ENCODE measurements around the gene SENP3.
A peak's percentile ranks its signal among the peaks of the same experiment; 100 is the strongest.

The SENP3 gene

GRCh38 chr17:7575481-7575883 is 13.8 kb downstream of the SENP3 start:
- no peak for FAIRE-seq

GRCh38 chr17:7575959-7576358 is 14.2 kb downstream of the SENP3 start:
- DNase-seq (ENCODE audit: extremely low spot score, insufficient read length, low read depth) (no peak), FAIRE-seq (no peak)

More at GRCh38 chr17:7575481-7575883, 13.8 kb downstream of the SENP3 start:
- DNase-seq (ENCODE audit: extremely low spot score, insufficient read length, low read depth) = no peak

DNA sequence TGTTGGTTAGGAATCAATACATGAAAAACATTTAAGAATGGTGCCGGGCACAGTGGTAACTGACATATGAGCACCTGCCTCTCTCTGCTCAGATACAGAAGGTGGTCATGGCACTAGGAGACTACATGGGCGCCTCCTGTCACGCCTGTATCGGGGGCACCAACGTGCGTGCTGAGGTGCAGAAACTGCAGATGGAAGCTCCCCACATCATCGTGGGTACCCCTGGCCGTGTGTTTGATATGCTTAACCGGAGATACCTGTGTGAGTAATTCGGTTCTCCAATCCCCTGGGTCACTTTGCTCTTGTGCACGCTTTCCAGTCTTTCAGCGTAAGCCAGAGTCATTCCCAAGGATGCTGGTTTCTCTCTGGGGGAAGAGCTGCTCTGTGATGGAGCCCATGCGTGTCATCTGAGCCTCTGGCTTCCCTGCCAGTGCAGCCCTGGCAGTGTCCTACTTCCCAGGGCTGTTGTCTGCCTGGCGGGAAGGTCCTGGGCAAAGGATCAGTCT is 14.8 kb downstream of the SENP3 start:
- FAIRE-seq = no peak
- no peak for DNase-seq (ENCODE audit: extremely low spot score, insufficient read length, low read depth)

DNA sequence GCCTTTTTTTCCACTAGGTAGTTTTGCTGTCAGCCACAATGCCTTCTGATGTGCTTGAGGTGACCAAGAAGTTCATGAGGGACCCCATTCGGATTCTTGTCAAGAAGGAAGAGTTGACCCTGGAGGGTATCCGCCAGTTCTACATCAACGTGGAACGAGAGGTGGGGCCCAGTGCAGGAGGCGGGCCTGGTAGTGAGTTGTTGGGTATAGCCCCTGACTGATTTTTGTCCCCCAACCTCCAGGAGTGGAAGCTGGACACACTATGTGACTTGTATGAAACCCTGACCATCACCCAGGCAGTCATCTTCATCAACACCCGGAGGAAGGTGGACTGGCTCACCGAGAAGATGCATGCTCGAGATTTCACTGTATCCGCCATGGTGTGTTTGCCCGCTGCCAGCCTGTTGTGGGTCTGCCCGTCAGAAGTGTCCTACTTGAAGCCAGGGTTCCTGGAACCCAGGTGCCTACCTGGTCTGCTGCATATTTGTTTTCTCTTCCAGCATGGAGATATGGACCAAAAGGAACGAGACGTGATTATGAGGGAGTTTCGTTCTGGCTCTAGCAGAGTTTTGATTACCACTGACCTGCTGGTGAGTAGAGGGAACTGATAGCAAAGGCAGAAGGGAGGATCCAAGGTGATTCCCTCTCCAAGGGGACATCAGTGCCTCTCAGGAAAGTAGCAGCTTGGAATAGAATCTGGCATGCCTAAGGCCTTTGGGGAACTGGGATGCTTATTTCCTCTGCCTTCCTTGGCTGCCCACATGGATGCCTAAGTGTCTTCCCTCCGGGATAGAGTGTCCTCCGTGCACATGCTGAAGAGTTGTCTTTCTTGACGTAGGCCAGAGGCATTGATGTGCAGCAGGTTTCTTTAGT is 15.8 kb downstream of the SENP3 start:
- no peak for FAIRE-seq
- no peak for DNase-seq (ENCODE audit: extremely low spot score, insufficient read length, low read depth)

- peak; percentile 92 for FAIRE-seq
- DNase-seq (ENCODE audit: extremely low spot score, insufficient read length, low read depth) = peak; percentile 63
Measured at GRCh38 chr17:7579001-7579833, 17.5 kb downstream of the SENP3 start, which contains the start of gene CD68. Gene CD68 (plus strand): TSS chr17:7579638. CDS start chr17:7579678, 40 bp downstream.

DNA sequence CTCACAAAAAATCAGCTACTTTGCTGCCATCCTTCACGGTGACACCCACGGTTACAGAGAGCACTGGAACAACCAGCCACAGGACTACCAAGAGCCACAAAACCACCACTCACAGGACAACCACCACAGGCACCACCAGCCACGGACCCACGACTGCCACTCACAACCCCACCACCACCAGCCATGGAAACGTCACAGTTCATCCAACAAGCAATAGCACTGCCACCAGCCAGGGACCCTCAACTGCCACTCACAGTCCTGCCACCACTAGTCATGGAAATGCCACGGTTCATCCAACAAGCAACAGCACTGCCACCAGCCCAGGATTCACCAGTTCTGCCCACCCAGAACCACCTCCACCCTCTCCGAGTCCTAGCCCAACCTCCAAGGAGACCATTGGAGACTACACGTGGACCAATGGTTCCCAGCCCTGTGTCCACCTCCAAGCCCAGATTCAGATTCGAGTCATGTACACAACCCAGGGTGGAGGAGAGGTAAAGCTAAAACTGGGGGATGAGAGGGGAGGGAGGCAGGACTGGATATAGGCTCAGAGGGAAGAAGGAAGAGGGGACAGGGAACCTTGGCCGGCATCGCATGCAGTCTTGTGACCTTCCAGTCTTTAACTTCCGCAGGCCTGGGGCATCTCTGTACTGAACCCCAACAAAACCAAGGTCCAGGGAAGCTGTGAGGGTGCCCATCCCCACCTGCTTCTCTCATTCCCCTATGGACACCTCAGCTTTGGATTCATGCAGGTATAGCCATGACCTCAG is 18.3 kb downstream of the SENP3 start:
- DNase-seq (ENCODE audit: extremely low spot score, insufficient read length, low read depth) = no peak
- FAIRE-seq = no peak

- DNase-seq (ENCODE audit: extremely low spot score, insufficient read length, low read depth) (no peak), FAIRE-seq (no peak)
Measured at GRCh38 chr17:7580604-7581575, 19.2 kb downstream of the SENP3 start.

DNA sequence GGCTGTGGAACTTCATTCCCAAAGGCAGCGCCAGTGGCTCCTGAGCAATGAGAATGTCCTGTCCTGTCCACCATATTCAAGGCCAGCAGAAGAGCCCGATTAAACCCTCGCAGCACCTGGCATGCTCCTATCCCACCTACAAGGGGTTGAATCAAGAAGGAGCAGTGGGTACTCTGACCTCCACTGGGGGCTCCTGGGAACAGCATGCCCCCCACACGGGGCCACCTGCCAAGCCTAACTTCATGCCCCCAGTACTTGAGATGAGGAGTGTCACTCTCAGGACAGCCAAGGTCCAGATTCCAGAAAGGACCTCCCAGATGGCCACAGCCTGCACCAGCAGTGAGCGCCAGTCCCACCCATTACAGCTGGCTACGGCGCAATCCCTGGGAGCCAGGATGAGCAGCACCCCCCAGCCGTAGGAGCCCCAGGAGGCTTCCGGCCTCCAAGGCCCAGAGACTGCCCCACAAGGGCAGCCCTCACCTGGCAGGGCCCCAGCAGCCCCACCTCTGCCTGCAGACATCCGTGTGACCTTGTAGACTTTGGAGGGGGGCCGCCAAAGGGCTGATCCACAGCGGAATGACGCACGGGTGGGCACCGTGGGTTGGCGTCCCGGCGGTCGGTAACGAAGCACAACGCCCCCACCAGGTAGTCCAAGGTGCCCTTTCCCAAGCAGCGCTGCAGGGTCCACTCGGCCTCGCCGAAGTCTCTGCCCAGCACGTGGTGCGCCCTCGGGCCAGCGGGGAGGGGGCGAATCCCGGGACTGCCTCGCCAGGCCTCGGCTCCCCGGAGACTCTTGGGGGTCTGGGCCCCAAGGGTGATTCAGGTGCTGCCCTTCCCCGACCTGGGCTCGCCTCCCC is 20.9 kb downstream of the SENP3 start:
- no peak for FAIRE-seq
- DNase-seq (ENCODE audit: extremely low spot score, insufficient read length, low read depth) = no peak

- peak; percentile 97 for FAIRE-seq
- DNase-seq (ENCODE audit: extremely low spot score, insufficient read length, low read depth) = peak; percentile 87
Measured at GRCh38 chr17:7583253-7584109, 21.8 kb downstream of the SENP3 start, which contains the start of gene MPDU1. Gene MPDU1 (plus strand): TSS chr17:7583852. CDS start chr17:7583863, 11 bp downstream.

DNA sequence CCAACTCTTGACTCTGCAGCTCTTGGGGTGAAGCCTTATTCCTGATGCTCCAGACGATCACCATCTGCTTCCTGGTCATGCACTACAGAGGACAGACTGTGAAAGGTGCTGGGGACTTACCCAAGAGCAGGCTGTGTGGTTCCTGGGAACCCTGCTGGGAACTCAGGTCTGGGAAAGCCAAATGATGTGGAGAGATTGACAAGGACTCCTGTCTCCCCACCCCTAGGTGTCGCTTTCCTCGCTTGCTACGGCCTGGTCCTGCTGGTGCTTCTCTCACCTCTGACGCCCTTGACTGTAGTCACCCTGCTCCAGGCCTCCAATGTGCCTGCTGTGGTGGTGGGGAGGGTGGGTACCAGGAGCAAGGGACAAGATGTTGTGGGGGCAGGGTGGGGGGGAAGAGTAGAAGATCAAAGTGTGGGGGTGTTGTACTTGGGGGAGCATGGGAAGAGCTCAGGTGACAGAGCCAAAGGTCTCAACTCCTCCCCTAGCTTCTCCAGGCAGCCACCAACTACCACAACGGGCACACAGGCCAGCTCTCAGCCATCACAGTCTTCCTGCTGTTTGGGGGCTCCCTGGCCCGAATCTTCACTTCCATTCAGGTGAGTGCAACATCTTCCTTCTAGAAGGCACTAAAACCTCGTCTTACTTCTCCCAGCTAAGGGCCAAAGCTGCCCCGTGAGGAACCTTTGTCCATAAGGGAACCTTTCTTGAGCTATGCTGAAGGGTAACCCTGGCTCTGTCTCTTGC is 25.1 kb downstream of the SENP3 start:
- DNase-seq (ENCODE audit: extremely low spot score, insufficient read length, low read depth) (no peak), FAIRE-seq (peak; percentile 36)

DNA sequence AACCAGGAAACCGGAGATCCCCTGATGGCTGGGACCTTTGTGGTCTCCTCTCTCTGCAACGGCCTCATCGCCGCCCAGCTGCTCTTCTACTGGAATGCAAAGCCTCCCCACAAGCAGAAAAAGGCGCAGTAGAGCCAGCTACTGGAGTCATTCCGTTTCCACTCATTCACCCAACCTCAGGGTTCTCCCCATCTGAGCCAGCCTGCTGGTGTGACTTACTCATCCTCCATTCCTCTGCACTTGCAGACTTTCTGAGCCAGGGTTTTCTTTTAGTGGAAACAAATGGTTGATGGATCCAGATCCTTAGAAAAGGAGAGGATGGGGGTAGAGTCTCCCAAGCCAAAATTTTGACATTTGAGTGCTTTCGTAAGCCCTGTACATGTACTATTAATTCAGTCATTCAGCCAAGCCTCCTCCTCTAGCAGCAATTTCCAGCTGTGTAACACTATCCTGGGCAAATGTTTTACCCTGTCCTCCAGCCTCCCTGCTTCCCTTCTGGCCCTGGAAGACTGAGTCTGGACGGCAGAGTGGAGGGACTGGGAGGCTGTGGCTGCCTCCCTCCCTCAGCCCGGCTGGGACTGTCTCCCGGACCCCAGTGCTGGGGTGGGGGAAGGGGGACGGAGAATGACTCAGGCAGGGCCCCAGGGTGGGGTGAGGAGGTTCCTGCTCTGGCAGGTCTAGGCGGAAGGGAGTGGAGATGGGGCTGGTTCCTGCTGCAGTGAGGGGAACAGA is 25.9 kb downstream of the SENP3 start:
- FAIRE-seq (no peak), DNase-seq (ENCODE audit: extremely low spot score, insufficient read length, low read depth) (no peak)

- FAIRE-seq (no peak), DNase-seq (ENCODE audit: extremely low spot score, insufficient read length, low read depth) (no peak)
Measured at GRCh38 chr17:7588553-7589203, 27.0 kb downstream of the SENP3 start.

DNA sequence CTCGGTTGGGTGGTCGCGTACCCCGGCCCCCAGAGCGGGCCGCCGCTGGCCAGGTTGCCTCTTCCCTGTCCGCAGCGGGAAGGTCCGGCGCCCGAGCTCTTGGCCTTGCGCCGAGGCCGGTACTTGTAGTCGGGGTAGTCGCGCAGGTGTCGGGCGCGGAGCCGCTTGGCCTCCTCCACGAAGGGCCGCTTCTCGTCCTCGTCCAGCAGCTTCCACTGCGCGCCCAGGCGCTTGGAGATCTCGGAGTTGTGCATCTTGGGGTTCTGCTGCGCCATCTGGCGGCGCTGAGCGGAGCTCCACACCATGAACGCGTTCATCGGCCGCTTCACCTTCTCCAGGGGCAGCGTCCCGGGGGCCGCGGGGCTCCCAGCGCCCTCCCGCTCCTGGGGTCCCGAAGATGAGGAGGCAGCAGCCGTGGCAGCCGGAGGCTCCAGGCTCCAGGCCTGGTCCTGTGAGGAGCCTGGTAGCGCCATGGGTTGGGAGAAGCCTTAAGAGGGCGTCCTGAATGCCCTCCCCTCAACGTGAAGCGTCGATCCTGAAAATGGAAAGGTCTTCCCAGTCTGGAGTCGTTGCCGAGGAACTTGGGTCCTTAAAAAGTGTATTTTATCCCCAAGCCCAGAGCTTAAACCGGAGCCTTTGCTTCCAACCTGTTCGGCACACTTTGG is 27.6 kb downstream of the SENP3 start:
- DNase-seq (ENCODE audit: extremely low spot score, insufficient read length, low read depth) (peak; percentile 62), FAIRE-seq (peak; percentile 72)

DNA sequence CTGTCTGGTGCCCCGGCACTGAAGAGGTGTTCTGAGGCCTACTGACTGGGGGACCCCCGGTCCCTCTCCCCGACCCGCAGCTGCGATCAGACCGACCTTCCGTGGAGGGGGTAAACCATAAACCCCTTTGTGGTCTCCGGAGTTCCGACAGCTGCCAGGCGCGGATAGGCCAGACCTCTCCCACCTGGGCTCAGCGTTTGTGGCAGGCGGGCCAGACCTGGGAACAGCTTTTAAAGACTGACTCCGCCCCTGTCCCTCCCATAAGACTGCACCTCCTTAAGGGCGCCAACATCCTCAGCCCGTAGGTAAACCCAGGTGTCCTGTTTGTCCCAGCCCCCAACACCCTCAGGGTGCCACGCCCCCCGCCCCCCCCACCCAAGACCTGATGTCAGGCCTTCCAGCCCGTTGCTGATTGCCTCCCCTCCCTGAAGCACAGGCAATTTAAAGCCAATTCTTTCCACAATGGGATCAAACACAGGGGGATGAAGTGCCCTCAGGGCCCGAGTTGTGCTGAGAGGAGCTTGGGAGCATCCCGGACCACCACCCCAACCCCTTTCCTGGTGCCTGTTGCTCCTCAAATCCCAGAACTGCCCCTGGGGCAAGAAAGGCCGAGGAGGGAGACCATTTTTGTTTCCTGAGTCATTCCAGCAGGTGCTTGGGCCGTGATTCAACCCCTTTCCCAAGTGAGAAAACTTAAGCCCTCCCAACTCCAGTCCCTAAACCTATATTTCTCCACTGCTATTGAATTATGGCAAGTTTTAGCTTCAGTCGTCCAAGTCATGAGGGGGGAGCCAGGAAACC is 28.4 kb downstream of the SENP3 start, which contains the start of gene SOX15:
SOX15 (minus strand) TSS at position 204 of the 801 bp plus-strand sequence. CDS start 418 bp downstream, outside the sequence.
- FAIRE-seq (no peak), DNase-seq (ENCODE audit: extremely low spot score, insufficient read length, low read depth) (no peak)

Data from GM18507 (cell line).